Stimulated activated CD4-positive, alpha-beta T cell treated with anti-CD3 and anti-CD28 coated beads, Interleukin-4, amount 100 ng/mL, for 4 hours (primary cell): Measurements from ENCODE around the gene PCDHAC1.

Experiments used
- DNase-seq, 2 experiments: peaks; one replicate each; pipeline ENCODE4 v3.0.0-alpha.2; 2020

Gene PCDHAC1

DNA sequence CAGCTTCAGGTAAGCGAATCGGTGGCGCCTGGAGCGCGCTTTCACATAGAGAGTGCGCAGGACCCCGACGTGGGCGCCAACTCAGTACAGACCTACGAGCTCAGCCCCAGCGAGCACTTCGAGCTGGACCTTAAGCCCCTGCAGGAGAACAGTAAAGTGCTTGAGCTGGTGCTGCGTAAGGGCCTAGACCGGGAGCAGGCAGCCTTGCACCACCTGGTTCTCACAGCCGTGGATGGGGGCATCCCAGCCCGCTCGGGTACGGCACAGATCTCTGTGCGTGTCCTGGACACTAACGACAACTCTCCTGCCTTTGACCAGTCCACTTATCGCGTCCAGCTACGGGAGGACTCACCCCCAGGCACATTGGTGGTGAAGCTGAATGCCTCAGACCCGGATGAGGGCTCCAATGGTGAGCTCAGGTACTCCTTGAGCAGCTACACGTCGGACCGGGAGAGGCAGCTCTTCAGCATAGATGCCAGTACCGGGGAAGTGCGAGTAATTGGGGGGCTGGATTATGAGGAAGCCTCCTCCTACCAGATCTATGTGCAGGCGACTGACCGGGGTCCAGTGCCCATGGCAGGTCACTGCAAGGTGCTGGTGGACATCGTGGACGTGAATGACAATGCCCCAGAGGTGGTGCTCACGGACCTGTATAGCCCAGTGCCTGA, 41.3 kb downstream of the PCDHAC1 start:
- no peak for DNase-seq

- DNase-seq, result no peak
These were observed 43.8 kb downstream of the PCDHAC1 start for GRCh38 chr5:140969880-140970279.

GRCh38 chr5:140973550-140973949, 47.5 kb downstream of the PCDHAC1 start:
- no peak for DNase-seq

GRCh38 chr5:140977003-140977402, 50.9 kb downstream of the PCDHAC1 start:
- no peak for DNase-seq

DNA sequence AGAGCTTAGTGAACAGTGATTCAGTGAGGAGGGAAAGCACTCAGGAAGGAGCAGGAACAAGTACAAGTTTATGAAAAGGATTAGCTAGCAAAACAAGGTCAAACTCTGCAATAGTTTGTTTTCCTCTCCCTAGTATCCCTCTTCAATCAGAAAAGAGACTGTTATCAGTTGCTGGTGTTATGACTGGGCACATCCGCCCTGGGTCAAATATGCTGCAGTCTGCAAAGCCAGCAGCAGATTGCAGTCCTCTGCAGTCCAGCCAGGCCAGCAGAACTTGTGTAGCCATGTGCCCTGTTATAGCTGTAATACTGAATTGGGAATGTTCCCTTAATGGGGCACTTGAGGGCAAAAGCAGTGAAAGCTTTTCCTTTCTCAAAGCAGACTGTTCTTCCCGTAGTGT, 52.2 kb downstream of the PCDHAC1 start:
- DNase-seq, result no peak

DNA sequence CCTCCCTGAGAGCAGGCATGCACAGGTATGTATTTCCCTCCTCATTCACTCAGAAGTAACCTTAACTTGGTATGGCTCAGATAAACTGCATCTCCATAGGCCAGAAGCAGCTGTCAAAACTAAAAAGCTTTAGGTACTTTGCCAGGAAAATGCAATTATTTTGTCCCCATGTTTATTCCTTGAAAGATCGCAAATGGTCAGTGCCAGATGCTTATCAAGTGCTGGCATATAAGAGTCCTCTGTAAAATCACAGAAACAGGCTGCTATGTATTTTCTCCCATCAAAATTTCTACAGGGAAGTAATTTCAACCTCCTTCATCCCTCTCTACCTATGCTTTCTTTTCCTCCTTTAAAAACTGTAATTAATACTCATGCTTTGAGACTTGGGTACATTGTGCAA, 52.9 kb downstream of the PCDHAC1 start:
- no peak for DNase-seq
